Lower leg skin (tissue), 3 donors: ENCODE data around the gene SFXN1.

ENCODE experiments used
- POLR2A ChIP-seq, 2 donors: fragments of 450-650 bp; IDR thresholded peaks; one replicate each; pipeline ENCODE4 v1.6.1; 2016 to 2017; ENCODE audit warnings: antibody characterized with exemption in 2 of 2, mild to moderate bottlenecking in 1 of 2, moderate library complexity in 1 of 2
- TF ChIP-seq, protein P1 (sequence below), 3 donors: fragments of 450-650 bp; IDR thresholded peaks; one replicate each; pipeline ENCODE4 v1.5.1; 2016; ENCODE audit warnings: antibody characterized with exemption in 3 of 3, mild to moderate bottlenecking in 3 of 3, moderate library complexity in 2 of 3

DNA sequence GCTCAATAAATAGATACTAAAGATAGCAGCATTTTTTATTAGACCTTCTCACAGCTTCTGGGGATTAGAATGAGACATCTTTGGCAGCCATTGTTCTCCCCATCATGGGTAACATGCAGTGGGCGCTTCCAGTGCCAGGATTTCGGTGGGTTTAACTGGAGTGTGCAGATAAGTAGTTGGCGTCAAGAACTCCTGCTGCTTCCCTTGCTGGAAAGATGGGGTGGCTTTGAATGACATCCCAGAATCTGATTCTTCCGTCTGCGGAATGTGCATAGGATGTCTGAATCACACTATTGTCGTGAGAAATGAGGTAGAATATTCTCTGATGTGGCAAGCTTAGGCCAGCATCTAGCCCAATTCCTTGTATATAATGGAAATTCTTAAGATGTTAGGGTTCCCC, 7.3 kb downstream of the SFXN1 start:
- TF ChIP-seq, protein P1, sequence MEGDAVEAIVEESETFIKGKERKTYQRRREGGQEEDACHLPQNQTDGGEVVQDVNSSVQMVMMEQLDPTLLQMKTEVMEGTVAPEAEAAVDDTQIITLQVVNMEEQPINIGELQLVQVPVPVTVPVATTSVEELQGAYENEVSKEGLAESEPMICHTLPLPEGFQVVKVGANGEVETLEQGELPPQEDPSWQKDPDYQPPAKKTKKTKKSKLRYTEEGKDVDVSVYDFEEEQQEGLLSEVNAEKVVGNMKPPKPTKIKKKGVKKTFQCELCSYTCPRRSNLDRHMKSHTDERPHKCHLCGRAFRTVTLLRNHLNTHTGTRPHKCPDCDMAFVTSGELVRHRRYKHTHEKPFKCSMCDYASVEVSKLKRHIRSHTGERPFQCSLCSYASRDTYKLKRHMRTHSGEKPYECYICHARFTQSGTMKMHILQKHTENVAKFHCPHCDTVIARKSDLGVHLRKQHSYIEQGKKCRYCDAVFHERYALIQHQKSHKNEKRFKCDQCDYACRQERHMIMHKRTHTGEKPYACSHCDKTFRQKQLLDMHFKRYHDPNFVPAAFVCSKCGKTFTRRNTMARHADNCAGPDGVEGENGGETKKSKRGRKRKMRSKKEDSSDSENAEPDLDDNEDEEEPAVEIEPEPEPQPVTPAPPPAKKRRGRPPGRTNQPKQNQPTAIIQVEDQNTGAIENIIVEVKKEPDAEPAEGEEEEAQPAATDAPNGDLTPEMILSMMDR (IDR thresholded peaks at IDR 0.05) = no peak
- TF ChIP-seq POLR2A (IDR thresholded peaks at IDR 0.05) = no peak
